MCF 10A (cell line): ENCODE measurements around the gene SEPTIN8. TPM values are rescaled to one million over a fixed set of nuclear protein-coding genes. Genes with fewer than 3 reads are reported as not detected.

Experiments
- BruUV-seq: library from RNA; stranded (reverse); fragments of 400-500 nt; replicated peaks from 2 replicates; lab custom pipeline; 2021; lab: Mats Ljungman, UMichigan
- CTCF ChIA-PET: fragments of 300-600 bp; sonication (Branson Sonifier 250); formaldehyde crosslinking; extraction: SDS; loops from one replicate; lab custom pipeline; 2021; ENCODE audit warnings: antibody characterized with exemption, inconsistent platforms; lab: Yijun Ruan, JAX
- POLR2A ChIA-PET: fragments of 300-600, 350-650 bp; sonication (Branson Sonifier 250); formaldehyde crosslinking; extraction: SDS; loops from one replicate; lab custom pipeline; 2020; ENCODE audit warnings: antibody characterized with exemption, inconsistent platforms; lab: Yijun Ruan, JAX
- DNase-seq: peaks from one replicate; pipeline ENCODE4 v3.0.0-alpha.2; 2018; ENCODE audit not compliant: unreplicated experiment
- H3K27ac Mint-ChIP-seq: one replicate; pipeline ENCODE4 v1.8.0; 2022; ENCODE audit warnings: mild to moderate bottlenecking, low read depth, mixed read lengths; ENCODE audit not compliant: unreplicated experiment
- H3K27me3 Mint-ChIP-seq: one replicate; pipeline ENCODE4 v1.8.0; 2022; ENCODE audit warnings: mixed read lengths; ENCODE audit not compliant: insufficient read depth, unreplicated experiment
- H3K36me3 Mint-ChIP-seq: one replicate; pipeline ENCODE4 v1.8.0; 2022; ENCODE audit warnings: mild to moderate bottlenecking, moderate library complexity, mixed read lengths; ENCODE audit not compliant: insufficient read depth, unreplicated experiment
- H3K4me1 Mint-ChIP-seq: one replicate; pipeline ENCODE4 v1.8.0; 2022; ENCODE audit warnings: mixed read lengths; ENCODE audit not compliant: insufficient read depth, unreplicated experiment
- H3K4me3 Mint-ChIP-seq: one replicate; pipeline ENCODE4 v1.8.0; 2022; ENCODE audit warnings: mild to moderate bottlenecking, moderate library complexity, mixed read lengths; ENCODE audit not compliant: unreplicated experiment
- H3K9me3 Mint-ChIP-seq: one replicate; pipeline ENCODE4 v1.8.0; 2022; ENCODE audit warnings: mixed read lengths; ENCODE audit not compliant: unreplicated experiment
- intact Hi-C: fragments of 100-400 bp; cut with micrococcal nuclease; formaldehyde crosslinking; loops from 2 replicates; pipeline ENCODE4 v1.14.1; 2022
- total RNA-seq: library from RNA; stranded (reverse); gene quantifications from 2 replicates; pipeline ENCODE4 v1.2.3, GENCODE V29; 2022
- TF ChIP-seq, protein P1 (sequence below): fragments of 200-600 bp; IDR thresholded peaks from one replicate; pipeline ENCODE4 v1.8.0; 2022; ENCODE audit warnings: antibody characterized with exemption, mild to moderate bottlenecking; ENCODE audit not compliant: unreplicated experiment

SEPTIN8 gene
- total RNA-seq, 1 experiment from 2014 or later: 34.8 TPM

DNA sequence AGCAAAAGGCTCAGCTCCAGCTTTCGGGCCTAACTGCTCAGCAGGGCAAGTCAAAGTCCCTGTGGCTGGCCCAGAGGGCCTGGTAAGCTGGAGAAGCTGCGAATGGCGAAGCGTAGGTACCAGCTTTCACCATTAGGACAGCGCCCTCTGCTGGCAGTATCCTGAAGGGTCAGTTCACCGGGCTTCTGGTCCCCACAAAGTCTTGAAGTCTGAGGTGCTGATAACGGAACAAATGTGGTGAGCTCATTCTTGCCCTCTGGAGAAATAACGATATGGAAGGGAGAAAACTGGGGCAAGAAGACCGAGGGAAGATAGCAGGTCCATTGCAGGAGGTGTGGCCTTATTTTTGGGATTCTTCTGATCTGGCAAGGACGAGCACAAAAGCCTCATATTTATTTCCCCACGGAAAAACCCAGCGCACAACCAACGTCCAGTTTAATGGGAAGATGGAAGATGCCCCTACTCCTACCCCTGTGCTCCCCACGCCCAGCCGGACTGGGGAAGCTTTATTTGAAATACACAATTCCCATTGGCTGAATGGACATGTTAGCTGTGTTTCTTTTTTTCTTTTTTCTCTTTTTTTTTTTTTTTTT is 43.2 kb upstream of the SEPTIN8 start:
- Mint-ChIP-seq H3K27ac (no peak overlapping the region), H3K9me3 (no peaks in the 10 kb centered on the region), H3K36me3 (peaks cover 29% of the 10 kb centered on the region), H3K4me1 (peaks cover 8% of the 10 kb centered on the region), H3K4me3 (no peak overlapping the region), H3K27me3 (no peaks in the 10 kb centered on the region)
- ChIA-PET CTCF (interaction anchor here (0.5 to 5.3 kb wide), 66 partner anchors 9 to 762 kb away, joined by 3 to 58 read pairs (median 4); partner anchors contain the start of genes GDF9, KIF3A, SEPTIN8 and SHROOM1), POLR2A (interaction anchor here (0.6 to 5.8 kb wide), 10 partner anchors 8 to 540 kb away, joined by 3 to 35 read pairs (median 5); partner anchors contain the start of genes GDF9, KIF3A, SEPTIN8 and SHROOM1)
- intact Hi-C loops: loop anchor here (1.0 to 5.0 kb wide), 6 partner anchors 44 to 433 kb away; no protein-coding TSS in a partner anchor
- no TSS peak for BruUV-seq
- peak; percentile 96 for DNase-seq
- TF ChIP-seq, protein P1, sequence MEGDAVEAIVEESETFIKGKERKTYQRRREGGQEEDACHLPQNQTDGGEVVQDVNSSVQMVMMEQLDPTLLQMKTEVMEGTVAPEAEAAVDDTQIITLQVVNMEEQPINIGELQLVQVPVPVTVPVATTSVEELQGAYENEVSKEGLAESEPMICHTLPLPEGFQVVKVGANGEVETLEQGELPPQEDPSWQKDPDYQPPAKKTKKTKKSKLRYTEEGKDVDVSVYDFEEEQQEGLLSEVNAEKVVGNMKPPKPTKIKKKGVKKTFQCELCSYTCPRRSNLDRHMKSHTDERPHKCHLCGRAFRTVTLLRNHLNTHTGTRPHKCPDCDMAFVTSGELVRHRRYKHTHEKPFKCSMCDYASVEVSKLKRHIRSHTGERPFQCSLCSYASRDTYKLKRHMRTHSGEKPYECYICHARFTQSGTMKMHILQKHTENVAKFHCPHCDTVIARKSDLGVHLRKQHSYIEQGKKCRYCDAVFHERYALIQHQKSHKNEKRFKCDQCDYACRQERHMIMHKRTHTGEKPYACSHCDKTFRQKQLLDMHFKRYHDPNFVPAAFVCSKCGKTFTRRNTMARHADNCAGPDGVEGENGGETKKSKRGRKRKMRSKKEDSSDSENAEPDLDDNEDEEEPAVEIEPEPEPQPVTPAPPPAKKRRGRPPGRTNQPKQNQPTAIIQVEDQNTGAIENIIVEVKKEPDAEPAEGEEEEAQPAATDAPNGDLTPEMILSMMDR: peak; percentile 97

DNA sequence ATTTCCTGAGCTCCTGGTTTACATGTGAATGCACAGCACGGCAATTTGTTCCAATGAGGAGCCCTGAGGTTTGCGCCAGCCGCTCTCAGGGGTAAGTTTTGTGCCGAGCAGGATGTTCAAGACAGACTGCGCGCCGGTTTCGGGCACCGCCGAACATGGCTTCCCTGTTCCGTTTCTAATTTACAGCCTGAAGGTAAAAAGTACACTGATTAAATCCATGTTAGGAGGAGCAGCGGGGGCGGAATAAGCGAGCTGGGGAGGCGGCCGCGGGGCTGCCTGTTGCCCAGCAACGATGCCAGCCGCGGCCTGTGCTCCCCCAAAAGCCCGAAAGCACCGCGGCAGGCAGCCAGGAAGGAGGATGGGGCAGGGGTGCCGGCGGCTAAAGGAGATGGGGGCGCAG is 42.4 kb upstream of the SEPTIN8 start:
- CTCF ChIA-PET: interaction anchor here (0.5 to 5.3 kb wide), 43 partner anchors 10 to 639 kb away, joined by 3 to 58 read pairs (median 5); partner anchors contain the start of genes GDF9, KIF3A, SEPTIN8 and SHROOM1
- H3K27ac Mint-ChIP-seq: no peak overlapping the region
- no peak overlapping the region for H3K4me3 Mint-ChIP-seq
- intact Hi-C loops: no loop called here
- no TSS peak for BruUV-seq
- POLR2A ChIA-PET: interaction anchor here (0.6 to 5.8 kb wide), 8 partner anchors 9 to 189 kb away, joined by 3 to 35 read pairs (median 5); partner anchors contain the start of genes GDF9, KIF3A, SEPTIN8 and SHROOM1
- TF ChIP-seq, protein P1: no peak
- no peak for DNase-seq
- H3K9me3 Mint-ChIP-seq: no peaks in the 10 kb centered on the region
- peaks cover 10% of the 10 kb centered on the region for H3K4me1 Mint-ChIP-seq
- H3K27me3 Mint-ChIP-seq: no peaks in the 10 kb centered on the region
- peaks cover 21% of the 10 kb centered on the region for H3K36me3 Mint-ChIP-seq

- no peak overlapping the region for H3K4me3 Mint-ChIP-seq
- H3K4me1 Mint-ChIP-seq: peaks cover 10% of the 10 kb centered on the region
- H3K27me3 Mint-ChIP-seq: peaks cover 10% of the 10 kb centered on the region
- ChIA-PET POLR2A (interaction anchor here (0.6 to 5.8 kb wide), 3 partner anchors 12 to 168 kb away, joined by 3 to 35 read pairs (median 4); partner anchors contain the start of genes KIF3A and SHROOM1), CTCF (interaction anchor here (0.8 to 5.3 kb wide), 9 partner anchors 9 to 430 kb away, joined by 3 to 50 read pairs (median 3); partner anchors contain the start of genes KIF3A, SHROOM1 and UQCRQ)
- no peak overlapping the region for H3K27ac Mint-ChIP-seq
- intact Hi-C loops: no loop called here
- TF ChIP-seq, protein P1: no peak
- no TSS peak for BruUV-seq
- peaks cover 12% of the 10 kb centered on the region for H3K36me3 Mint-ChIP-seq
- DNase-seq: no peak
- no peaks in the 10 kb centered on the region for H3K9me3 Mint-ChIP-seq
Measured at GRCh38 chr5:132817011-132817410, 40.0 kb upstream of the SEPTIN8 start.

DNA sequence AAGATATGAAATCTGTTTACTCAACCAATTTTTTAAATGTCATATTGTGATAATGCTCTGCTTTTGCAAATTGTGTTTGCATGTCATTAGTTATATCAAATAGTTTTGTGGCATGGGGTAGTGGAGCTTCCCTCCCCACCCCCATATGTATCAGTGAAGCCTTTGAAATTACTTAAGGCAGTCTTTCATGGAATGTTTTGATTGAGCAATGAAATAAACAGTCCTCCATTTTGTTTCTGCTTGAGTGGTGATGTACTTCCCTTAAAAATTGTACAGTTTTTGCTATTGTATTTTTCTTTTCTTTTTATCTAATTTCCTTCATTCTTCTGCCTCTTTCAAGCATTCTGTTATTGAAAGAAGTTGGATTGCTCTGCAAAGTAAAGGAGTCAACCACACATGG is 39.5 kb upstream of the SEPTIN8 start:
- intact Hi-C loops: no loop called here
- Mint-ChIP-seq H3K36me3 (peaks cover 12% of the 10 kb centered on the region), H3K27me3 (peaks cover 15% of the 10 kb centered on the region), H3K27ac (no peak overlapping the region), H3K9me3 (no peaks in the 10 kb centered on the region), H3K4me3 (no peak overlapping the region), H3K4me1 (peaks cover 10% of the 10 kb centered on the region)
- ChIA-PET POLR2A (interaction anchor here (0.6 to 5.8 kb wide), 3 partner anchors 12 to 168 kb away, joined by 3 to 35 read pairs (median 4); partner anchors contain the start of genes KIF3A and SHROOM1), CTCF (interaction anchor here (1.0 to 1.3 kb wide), 3 partner anchors 9 to 430 kb away, joined by 3 to 4 read pairs (median 3); no protein-coding TSS in a partner anchor)
- no TSS peak for BruUV-seq
- TF ChIP-seq, protein P1: no peak
- DNase-seq: no peak
